Natural killer cell treated with Interleukin-12 subunit alpha and Interleukin-12 subunit beta and Interleukin-15 and Interleukin-18, amount 100 ng/mL, for 72 hours (primary cell): ENCODE results near the gene VAV2. TPM values are rescaled to one million over a fixed set of nuclear protein-coding genes. Genes with fewer than 3 reads are reported as not detected.

Experiments
- ATAC-seq, 2 donors: fragments of 150-1000 bp; cut with Tn5 transposase in 1 of 2; sonication (Bioruptor Pico), chemical (Tn5 transposase) in 1 of 2; 2 replicates each; pipeline ENCODE4 v1.10.0; 2021
- DNase-seq: peaks from one replicate; pipeline ENCODE4 v3.0.0; 2022; ENCODE audit warnings: low spot score
- H3K27ac Mint-ChIP-seq, 2 donors: 1 replicate in 1 of 2; 2 replicates in 1 of 2; pipeline ENCODE4 v1.8.0; 2022; ENCODE audit warnings: mixed read lengths in 2 of 2, mild to moderate bottlenecking in 1 of 2, moderate library complexity in 1 of 2
- H3K27me3 Mint-ChIP-seq, 2 donors: 1 replicate in 1 of 2; 2 replicates in 1 of 2; pipeline ENCODE4 v1.8.0; 2022; ENCODE audit warnings: mixed read lengths in 2 of 2
- H3K36me3 Mint-ChIP-seq: one replicate; pipeline ENCODE4 v1.8.0; 2022; ENCODE audit warnings: mixed read lengths
- H3K4me1 Mint-ChIP-seq, 2 donors: 1 replicate in 1 of 2; 2 replicates in 1 of 2; pipeline ENCODE4 v1.8.0; 2022; ENCODE audit warnings: low read depth in 2 of 2, mixed read lengths in 2 of 2, mild to moderate bottlenecking in 1 of 2
- H3K4me3 Mint-ChIP-seq: one replicate; pipeline ENCODE4 v1.8.0; 2022; ENCODE audit warnings: mixed read lengths
- H3K9me3 Mint-ChIP-seq: 2 replicates; pipeline ENCODE4 v1.8.0; 2022; ENCODE audit warnings: mixed read lengths
- total RNA-seq, 2 donors: library from RNA; stranded (reverse); gene quantifications; one replicate each; pipeline ENCODE4 v1.2.3, GENCODE V29; 2022

Gene VAV2
- total RNA-seq, 2 donors from 2014 or later, result 1.9 to 6.7 TPM

DNA sequence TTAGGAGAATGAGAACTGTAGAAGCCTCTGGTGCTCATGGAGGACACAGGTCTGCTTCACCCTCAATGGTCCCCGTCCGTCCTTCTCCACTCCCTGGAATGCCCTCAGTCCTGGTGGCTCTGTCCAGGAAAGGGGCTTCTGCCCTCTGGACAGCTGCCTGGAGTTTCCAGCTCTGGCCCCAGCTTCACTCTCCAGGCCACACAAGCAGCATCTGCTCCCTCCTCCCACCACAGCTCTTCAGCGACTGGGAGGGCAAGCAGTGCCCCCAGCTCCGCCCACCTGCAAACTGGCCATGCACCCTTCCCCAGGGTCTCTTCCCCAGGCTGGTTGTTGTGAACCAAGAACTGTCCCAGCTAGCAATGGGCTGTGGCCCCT lies 258.7 kb downstream of the VAV2 start:
- DNase-seq (no peak), ATAC-seq (no peak)
- no peaks in the 10 kb centered on the region for H3K27me3 Mint-ChIP-seq
- H3K4me1 Mint-ChIP-seq, result peaks cover 0 to 2% of the 10 kb centered on the region in 2 donors
- no peaks in the 10 kb centered on the region for H3K9me3 Mint-ChIP-seq
- H3K27ac Mint-ChIP-seq, result no peak overlapping the region
- no peaks in the 10 kb centered on the region for H3K36me3 Mint-ChIP-seq
- no peak overlapping the region for H3K4me3 Mint-ChIP-seq

DNA sequence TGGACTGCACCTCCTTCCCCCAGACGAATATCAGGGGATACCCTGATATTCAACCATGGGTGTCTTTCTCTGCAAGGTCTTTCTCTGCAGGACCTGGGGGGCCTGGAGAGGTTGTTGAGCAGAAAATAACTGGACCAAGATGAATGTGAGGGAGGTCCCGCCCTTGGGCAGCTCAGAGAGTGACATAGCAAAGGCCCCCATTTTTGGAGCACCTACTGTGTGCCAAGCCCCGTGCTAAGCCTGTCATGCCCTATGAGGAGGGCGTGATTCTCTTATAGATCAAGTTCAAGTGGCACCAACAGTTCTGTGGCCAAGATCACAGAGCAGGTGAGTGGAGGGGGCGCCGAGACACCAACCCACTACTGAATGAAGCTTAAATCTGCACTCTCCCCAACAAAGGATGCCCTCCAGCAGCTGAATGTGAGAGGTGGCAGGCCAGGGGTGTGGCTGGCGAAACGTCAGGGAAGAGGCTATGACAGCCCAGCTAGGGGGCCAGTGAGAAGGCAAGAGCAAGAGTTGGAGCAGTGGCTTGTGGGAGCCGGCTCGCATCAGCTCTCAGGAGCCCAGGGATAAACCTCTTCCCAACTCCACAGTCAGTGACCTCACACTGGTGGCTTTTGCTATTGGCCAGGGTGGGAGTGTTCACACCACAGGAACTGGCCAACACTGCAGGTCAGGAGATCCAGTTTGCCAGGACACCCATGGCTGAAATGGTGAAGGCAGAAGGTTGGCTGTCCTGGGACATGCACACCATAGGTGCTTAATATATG lies 259.3 kb downstream of the VAV2 start:
- DNase-seq, result no peak
- Mint-ChIP-seq H3K27me3 (no peaks in the 10 kb centered on the region), H3K4me1 (peaks cover 0 to 2% of the 10 kb centered on the region in 2 donors), H3K27ac (no peak overlapping the region), H3K36me3 (no peaks in the 10 kb centered on the region), H3K4me3 (no peak overlapping the region), H3K9me3 (no peaks in the 10 kb centered on the region)
- ATAC-seq, result no peak

DNA sequence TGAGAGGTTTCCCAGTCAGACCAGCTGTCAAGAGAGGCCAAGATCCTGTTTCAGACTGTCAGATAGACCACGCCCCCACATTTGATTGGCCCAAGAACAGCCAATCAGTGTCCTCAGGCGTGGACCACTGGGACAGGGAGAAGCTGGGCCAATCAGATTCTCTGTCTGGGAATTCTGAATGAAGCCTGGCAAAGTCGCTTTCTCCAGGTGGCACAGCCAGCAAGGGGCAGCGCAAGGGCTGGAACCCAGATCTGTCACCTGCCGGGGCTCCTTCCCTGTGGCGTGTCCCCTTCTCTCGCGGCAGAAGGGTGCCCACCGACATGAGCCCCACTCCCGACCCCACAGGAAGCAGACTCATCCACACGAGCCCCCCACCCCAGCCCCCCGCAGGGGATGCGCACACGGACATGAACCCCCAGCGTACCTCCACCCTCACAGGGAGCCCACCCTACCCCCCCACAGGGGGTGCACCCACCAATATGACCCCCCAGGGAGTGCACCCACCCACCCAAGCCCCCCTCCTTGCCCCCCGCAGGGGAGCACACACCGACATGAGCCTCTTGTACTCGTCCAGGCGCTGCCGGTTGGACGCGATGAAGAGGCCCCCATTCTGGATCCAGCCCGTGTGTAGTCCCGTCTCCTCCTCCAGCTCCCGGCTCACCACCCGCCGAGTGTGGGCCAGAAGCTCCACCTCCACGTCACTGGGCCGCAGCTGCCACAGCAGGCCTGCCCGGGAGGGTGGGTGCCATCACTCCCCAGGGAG lies 260.1 kb downstream of the VAV2 start:
- H3K4me3 Mint-ChIP-seq, result no peak overlapping the region
- no peaks in the 10 kb centered on the region for H3K9me3 Mint-ChIP-seq
- no peak for DNase-seq
- peaks cover 0 to under 1% of the 10 kb centered on the region in 2 donors for H3K27me3 Mint-ChIP-seq
- H3K36me3 Mint-ChIP-seq, result no peaks in the 10 kb centered on the region
- H3K27ac Mint-ChIP-seq, result no peak overlapping the region
- peaks cover 0 to 2% of the 10 kb centered on the region in 2 donors for H3K4me1 Mint-ChIP-seq
- no peak for ATAC-seq

DNA sequence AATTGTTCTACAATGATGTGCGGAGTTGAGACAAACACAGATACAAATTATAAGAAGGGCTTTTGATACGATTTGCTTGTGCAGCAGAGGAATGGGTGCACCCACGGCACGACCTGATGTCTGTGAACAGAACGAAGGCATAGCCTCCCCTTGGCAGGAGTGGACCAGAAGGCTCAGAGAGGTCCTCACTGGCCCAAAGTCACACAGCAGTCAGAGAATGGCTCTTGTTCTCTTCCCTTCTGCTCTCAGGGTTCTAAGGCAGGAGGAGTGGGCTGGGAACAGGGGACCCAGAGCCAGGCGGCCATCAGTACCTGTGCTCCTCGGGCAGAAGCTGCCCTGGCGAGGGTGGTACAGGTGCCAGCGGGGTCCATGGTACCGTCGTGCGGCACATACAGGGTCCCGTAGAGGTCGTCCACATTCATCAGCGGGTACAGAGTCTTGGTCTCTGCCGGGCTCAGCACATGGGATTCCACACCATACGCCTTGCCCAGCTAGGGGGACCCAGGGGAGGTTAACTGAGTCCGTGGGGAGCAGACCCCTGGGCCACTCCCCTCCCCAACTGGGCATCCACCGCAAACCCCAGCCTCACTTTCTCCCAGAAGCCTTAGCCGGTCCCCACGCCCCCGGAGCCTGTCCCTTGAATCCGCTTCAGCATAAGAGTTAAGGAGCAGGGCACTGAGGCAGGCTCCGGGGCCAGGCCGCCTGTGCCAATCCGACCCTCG lies 261.0 kb downstream of the VAV2 start:
- Mint-ChIP-seq H3K9me3 (no peaks in the 10 kb centered on the region), H3K36me3 (no peaks in the 10 kb centered on the region), H3K4me3 (no peak overlapping the region), H3K27ac (no peak overlapping the region), H3K27me3 (peaks cover 5 to 7% of the 10 kb centered on the region in 2 donors), H3K4me1 (peaks cover 5 to 7% of the 10 kb centered on the region in 2 donors)
- ATAC-seq, result no peak
- DNase-seq, result no peak

DNA sequence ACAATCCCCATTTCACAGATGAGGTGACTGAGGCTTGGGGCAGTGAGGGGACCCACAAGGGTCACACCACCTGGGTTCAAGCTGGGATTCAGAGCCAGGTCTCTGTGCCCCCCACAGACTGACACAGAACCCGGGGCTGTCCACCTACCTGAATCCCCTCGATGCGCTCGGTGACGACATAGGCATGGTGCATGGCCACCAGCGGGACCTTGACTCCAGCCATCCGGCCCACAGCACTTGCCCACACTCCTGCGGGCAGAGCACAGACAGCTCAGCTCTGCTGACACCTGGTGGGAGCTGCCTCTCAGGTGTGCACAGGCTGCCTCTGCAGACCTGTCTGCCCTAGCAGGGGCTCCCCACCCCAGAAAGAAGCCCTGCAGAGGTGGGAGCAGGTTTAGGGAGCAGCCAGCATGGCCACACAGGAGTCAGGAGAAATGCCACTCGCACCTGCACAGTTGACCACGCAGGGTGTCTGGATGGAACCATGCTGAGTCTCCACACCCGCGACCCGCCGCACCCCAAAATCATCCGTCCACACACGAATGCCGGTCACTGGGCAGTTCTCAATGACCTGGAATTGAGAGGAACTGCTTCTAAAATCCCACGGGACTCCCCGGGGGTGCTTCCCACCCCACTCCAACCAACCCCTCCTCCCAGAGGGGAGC lies 262.4 kb downstream of the VAV2 start:
- peaks cover 5 to 7% of the 10 kb centered on the region in 2 donors for H3K4me1 Mint-ChIP-seq
- H3K4me3 Mint-ChIP-seq, result no peak overlapping the region
- DNase-seq (no peak), ATAC-seq (no peak)
- no peaks in the 10 kb centered on the region for H3K36me3 Mint-ChIP-seq
- H3K27ac Mint-ChIP-seq, result no peak overlapping the region
- peaks cover 5 to 7% of the 10 kb centered on the region in 2 donors for H3K27me3 Mint-ChIP-seq
- H3K9me3 Mint-ChIP-seq, result no peaks in the 10 kb centered on the region

DNA sequence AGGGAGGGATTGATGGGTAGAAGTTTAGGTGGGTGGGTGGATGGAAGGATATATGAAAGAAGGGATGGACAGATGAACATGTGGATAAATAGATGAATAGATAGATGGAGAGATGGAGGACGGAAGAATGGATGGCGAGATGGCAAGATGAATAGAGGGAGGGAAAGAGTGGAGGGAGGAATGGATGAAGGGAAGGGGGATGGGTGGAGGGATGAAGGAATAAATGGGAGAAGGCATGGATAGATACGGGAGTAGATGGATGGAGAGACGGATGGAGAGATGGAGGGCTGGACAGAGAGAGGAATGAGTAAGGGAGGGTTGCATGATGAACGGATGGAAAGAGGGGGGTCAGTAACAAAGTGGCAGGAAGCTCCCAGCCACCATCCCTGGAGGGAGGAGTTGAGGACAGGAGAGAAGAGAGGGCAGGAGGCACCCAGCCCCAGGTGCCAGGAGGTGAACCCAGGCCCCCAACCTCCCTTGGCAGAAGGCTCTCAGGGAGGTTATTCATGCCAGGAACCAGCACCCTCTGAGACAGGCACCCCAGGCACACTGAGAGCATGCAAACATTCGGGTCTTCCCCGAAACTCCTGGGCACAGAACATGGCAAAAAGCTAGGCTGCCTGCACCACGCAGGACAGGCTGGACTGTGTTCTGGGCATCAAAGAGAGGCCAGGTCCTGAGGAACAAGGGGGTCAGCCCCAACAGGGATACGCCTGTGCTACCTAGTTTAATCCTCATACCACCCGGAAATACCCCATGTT lies 263.1 kb downstream of the VAV2 start:
- H3K27ac Mint-ChIP-seq, result no peak overlapping the region
- DNase-seq (no peak), ATAC-seq (no peak)
- H3K36me3 Mint-ChIP-seq, result no peaks in the 10 kb centered on the region
- no peaks in the 10 kb centered on the region for H3K9me3 Mint-ChIP-seq
- H3K4me3 Mint-ChIP-seq, result no peak overlapping the region
- peaks cover 4 to 5% of the 10 kb centered on the region in 2 donors for H3K4me1 Mint-ChIP-seq
- H3K27me3 Mint-ChIP-seq, result peaks cover 5 to 7% of the 10 kb centered on the region in 2 donors

DNA sequence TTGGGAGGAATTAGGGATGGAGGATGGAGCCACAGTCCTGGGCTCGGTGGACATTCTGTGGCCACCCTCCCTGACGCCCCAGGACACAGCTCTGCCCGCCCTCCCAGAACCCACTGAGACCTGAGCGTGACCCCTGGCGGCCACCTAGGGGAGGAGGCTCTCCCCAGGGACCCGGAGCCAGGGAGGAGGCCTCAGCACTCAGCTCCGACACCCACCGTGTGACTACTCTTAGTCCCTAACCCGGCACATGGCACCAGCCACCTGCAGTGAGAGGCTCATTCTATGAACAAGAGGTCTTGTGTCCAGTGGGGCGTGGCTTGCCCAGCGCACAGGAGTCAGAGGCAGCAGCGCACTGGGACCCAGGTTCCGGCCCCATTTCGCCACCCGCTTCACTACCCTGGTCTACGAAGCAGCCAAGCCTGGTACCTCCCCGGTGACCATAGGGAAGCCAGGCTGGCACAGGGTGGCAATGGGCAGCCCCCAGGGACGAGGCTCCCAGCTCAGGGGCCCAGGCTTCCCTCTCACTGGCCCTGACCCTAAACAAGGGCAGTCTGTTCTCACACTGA lies 264.2 kb downstream of the VAV2 start:
- H3K27ac Mint-ChIP-seq, result no peak overlapping the region
- H3K27me3 Mint-ChIP-seq, result peaks cover 5 to 7% of the 10 kb centered on the region in 2 donors
- H3K9me3 Mint-ChIP-seq, result no peaks in the 10 kb centered on the region
- H3K4me3 Mint-ChIP-seq, result no peak overlapping the region
- H3K4me1 Mint-ChIP-seq, result peaks cover 4 to 5% of the 10 kb centered on the region in 2 donors
- no peak for DNase-seq
- no peaks in the 10 kb centered on the region for H3K36me3 Mint-ChIP-seq
- ATAC-seq, result peak in 1 of 2 donors; percentile 7

DNA sequence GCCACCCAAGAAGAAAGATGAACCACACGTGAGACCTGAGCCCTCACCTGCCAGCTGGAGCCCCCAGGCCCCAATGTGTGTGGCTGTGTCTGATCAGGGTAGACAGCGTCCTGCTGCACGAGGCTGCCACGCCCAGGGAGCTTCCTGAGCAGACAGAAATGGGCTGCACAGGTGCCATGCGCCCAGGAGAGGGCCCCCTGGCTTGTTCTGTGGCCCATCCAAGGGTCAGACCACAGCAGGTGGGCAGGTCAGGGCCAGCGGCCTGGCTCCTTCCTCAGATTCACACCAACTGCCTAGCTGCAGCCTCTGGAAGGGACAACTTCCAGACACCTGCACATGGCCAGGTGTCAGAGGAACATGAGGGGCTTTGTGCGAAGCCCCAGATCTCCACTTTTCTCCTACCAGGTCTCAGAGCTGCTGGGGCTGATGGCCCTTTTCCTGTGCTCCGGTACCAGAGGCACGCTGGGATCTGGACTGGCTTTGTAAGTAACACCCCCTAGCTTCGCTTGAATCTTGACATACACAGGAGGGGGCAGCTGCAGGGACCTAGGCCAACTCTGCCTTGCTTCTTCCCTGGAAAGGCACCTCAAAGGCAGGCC lies 264.7 kb downstream of the VAV2 start:
- Mint-ChIP-seq H3K9me3 (no peaks in the 10 kb centered on the region), H3K36me3 (no peaks in the 10 kb centered on the region), H3K27ac (no peak overlapping the region), H3K27me3 (peaks cover 5 to 7% of the 10 kb centered on the region in 2 donors), H3K4me1 (peaks cover 4 to 5% of the 10 kb centered on the region in 2 donors), H3K4me3 (no peak overlapping the region)
- ATAC-seq, result no peak
- DNase-seq, result no peak

DNA sequence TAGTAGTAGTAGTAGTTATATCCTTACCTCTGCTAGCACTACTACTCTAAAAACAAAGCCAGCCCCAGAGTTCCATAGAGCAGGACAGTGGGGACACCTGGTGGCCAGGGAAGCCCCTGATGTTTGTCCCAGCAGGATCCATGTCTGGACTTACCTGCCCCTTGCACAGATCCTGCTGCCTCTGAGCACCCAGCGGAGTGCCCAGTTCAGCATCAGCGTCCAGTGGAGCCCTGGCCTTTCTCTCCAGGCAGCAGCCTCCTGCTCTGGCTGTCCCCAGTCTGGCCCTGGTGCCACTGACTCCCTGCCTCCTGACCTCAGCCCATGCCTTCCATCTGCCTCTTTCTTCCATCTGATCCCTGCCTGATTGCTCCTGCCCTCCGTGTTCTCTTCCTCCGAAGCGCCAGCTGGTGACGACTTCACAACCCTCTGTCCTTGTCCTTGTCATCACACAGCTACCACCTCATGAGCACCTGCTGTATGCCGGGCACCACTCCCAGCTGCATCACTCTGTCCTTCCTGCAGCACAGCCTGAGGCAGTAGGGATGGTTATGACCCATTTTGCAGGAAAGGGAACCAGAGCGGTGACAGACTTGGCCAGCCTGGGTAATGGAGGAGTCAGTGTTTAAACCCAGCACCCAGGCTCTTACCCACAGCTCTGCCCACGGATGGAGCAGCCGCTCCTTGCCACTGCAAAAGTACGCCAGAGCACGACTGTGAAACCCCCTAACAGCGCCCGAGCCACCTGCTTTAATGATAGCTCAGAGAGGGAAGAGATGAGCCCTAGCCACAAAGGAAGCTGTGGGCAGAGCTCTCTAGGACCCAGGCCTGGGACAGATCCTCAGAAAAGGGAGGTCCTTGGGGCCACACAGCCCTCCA lies 265.5 kb downstream of the VAV2 start:
- Mint-ChIP-seq H3K36me3 (no peaks in the 10 kb centered on the region), H3K27me3 (peaks cover 5 to 14% of the 10 kb centered on the region in 2 donors), H3K4me1 (peaks cover 4 to 5% of the 10 kb centered on the region in 2 donors), H3K27ac (no peak overlapping the region), H3K9me3 (no peaks in the 10 kb centered on the region), H3K4me3 (no peak overlapping the region)
- no peak for DNase-seq
- ATAC-seq, result peak in 1 of 2 donors; percentile 39

DNA sequence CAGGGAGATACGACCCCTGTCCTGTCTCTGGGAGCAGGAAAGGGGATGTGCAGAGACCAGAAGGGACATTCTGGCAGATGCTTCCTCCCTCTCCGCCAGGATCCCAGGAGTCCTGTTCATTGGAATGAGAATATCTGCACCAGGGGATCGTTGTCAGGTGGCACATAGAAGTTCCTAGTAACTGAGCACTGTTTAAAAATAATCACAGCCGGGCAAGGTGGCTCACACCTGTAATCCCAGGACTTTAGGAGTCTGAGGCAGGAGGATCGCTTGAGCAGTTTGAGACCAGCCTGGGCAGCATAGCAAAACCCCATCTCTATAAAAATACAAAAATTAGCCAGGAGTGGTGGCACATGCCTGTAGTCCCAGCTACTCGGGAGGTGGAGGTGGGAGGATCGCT lies 266.2 kb downstream of the VAV2 start:
- no peaks in the 10 kb centered on the region for H3K36me3 Mint-ChIP-seq
- H3K27ac Mint-ChIP-seq, result no peak overlapping the region
- peaks cover 4 to 5% of the 10 kb centered on the region in 2 donors for H3K4me1 Mint-ChIP-seq
- H3K27me3 Mint-ChIP-seq, result peaks cover 5 to 21% of the 10 kb centered on the region in 2 donors
- no peaks in the 10 kb centered on the region for H3K9me3 Mint-ChIP-seq
- DNase-seq, result no peak
- no peak overlapping the region for H3K4me3 Mint-ChIP-seq
- ATAC-seq, result no peak

DNA sequence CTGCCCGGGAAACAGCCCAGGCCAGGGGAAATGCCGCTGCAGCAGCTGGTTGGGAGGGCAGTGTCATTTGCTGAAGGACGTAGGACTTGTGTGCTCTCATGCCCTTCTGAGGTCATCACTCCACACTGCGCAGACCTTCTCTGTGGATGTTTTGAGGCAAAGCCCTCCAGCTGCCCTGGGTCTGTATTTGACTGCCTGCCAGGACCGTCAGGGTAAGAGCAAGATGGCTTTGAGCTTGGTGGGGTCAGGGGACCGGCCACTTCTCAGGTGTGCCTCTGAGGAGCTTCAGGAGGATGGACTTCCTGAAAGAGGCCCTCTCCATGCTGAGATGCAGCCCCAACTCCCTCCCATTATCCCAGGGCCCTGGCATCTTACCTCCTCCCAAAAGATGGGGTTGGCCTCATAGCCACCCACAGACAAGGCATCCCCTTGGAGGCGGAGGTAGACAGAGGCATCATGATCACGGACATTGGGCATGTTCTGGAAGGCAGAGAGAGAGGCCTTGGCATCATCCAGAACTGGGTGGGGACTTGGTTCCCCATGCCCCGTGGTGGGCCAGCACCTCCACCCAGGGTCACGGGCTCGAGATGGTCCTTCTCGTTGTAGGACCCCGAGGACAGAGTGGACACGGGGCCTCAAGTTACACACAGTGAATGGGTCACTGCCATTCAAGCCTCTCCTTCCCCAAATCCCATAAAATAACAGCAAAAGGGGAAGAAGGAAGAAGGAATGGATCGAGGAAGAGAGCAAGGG lies 273.4 kb downstream of the VAV2 start:
- H3K4me3 Mint-ChIP-seq, result no peak overlapping the region
- H3K36me3 Mint-ChIP-seq, result no peaks in the 10 kb centered on the region
- H3K4me1 Mint-ChIP-seq, result no peaks in the 10 kb centered on the region

More for the DNA sequence above, 273.4 kb downstream of the VAV2 start:
- Mint-ChIP-seq H3K9me3 (no peaks in the 10 kb centered on the region), H3K27me3 (peaks cover 7 to 21% of the 10 kb centered on the region in 2 donors), H3K27ac (no peak overlapping the region)
- DNase-seq, result no peak
- ATAC-seq, result no peak
